SH-SY5Y (cell line): ENCODE results near the gene GGPS1.

Experiments
- GATA2 ChIP-seq: IDR thresholded peaks from 2 replicates; pipeline ENCODE4 v1.6.1; 2011; ENCODE audit warnings: mild to moderate bottlenecking, low read depth, low read length
- GATA3 ChIP-seq: IDR thresholded peaks from 2 replicates; pipeline ENCODE4 v1.6.1; 2011; ENCODE audit warnings: low read depth, mild to moderate bottlenecking, low read length, moderate library complexity

DNA sequence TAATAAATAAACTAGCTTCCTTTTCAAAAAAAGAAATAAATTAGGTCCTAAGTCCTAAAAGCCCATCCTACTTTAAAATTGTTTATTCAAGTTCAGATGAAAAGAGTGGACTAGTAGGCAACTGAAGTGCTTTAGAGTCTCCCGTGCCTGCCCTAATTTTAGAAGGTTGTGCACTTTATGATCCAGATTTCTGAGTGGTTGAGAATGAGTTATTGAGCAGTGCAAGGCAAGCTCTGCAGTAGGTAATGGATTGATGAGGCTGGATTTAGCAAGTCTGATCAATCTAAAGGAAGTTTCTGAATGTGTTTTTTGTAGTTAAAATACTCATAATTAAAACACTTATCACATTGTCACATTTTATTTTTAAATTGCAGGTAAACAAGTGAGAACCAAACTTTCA lies 13.0 kb downstream of the GGPS1 start:
- no peak for TF ChIP-seq GATA2
- TF ChIP-seq GATA3 = no peak
